ENCODE results near the gene LOC101059915. TPM values are rescaled to one million over a fixed set of nuclear protein-coding genes. Genes with fewer than 3 reads are reported as not detected.
"Not testable (repeated sequence)": the region's sequence is repeated elsewhere in the genome, so short reads cannot be mapped to it uniquely, and the experiment has no call there.

Gene LOC101059915

DNA sequence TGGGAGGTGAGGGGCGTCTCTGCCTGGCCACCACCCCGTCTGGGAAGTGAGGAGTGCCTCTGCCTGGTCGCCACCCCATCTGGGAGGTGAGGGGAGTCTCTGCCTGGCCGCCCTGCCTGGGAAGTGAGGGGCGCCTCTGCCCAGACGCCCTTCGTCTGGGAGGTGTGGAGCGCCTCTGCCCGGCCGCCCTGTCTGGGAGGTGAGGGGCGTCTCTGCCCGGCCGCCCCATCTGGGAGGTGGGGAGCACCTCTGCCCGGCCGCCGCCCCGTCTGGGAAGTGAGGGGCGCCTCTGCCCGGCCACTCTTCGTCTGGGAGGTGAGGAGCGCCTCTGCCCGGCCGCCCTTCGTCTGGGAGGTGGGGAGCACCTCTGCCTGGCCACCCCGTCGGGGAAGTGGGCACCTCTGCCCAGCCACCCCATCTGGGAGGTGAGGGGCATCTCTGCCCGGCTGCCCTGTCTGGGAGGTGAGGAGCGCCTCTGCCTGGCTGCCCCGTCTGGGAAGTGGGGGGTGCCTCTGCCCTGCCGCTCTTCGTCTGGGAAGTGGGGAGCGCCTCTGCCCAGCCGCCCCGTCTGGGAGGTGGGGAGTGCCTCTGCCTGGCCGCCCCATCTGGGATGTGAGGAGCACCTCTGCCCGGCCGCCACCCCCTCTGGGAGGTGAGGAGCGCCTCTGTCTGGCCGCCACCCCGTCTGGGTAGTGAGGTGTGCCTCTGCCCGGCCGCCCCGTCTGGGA is 8.9 kb downstream of the LOC101059915 start:
- not testable (repeated sequence) for DNase-seq

DNA sequence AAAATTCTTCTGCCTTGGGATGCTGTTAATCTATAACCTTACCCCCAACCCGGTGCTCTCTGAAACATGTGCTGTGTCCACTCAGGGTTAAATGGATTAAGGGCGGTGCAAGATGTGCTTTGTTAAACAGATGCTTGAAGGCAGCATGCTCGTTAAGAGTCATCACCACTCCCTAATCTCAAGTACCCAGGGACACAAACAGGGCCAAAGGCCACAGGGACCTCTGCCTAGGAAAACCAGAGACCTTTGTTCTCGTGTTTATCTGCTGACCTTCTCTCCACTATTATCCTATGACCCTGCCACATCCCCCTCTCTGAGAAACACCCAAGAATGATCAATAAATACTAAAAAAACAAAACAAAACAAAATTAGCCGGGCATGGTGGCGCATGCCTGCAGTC is 9.8 kb downstream of the LOC101059915 start:
- DNase-seq = not testable (repeated sequence)

DNA sequence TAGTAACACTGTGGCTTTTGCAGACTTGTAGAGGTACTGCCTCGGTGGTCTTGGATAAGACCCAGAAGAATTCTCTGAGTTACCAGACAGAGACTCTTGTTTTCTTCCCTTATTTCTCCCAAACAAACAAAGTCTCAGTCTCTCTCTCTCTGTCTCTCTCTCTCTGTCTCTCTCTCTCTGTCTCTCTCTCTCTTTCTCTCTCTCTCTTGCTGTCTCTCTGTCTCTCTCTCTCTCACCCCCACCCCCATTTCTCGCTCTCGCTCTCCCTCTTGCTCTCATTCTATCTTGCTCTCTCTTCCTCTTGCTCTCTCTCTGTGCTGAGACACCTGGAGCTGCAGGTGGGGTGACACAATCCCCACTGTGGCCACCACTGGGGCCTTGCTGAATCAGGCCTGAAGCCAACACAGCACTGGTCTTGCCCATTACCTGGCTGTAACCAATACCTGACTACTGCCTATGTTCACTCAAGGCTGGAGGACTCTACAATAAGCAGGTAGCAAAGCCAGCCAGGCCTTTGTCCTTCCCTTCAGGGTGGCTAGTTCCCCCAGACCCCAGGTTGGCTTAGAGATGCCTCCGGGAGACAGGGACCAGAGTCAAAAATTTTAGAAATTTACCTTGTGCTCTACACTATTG is 12.3 kb downstream of the LOC101059915 start:
- no peak for DNase-seq

DNA sequence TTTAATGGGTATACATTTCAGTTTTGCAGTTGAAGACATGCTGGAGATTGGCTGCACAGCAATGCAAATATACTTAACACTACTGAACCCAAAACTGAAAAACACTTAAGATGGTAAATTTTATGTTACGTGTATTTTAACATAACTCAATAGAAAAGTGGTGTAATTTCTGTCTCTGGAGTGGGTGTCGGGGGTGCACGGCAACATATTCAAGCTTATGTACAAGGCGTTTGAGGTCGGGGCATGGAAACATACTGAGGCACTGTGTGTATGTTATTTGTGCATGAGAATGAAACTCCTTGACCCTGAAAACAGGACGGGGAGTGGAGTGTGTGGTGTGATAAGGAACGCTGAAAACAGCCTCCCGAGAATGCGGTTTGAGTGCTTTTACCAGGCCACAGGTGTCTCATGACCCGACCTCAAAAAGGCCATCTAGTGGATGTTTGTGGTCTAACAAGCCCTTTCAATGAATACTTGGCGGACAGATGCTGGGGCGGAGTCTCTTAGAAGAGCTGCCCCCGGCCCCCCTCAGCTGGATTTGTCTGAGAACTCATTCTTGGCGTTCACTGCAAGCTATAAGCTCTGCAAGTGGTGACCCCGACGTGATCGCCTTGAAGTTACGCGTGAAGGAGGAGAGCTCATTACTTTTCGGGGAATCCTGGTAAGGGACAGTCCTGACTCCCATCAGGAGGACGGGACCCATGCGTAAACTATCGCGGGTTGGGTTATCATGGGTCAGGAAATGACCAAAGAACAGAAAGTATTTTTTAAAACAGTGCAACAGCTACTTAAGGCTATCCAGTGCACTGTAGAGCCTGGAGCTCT is 29.5 kb downstream of the LOC101059915 start:
- DNase-seq = not testable (repeated sequence)

DNA sequence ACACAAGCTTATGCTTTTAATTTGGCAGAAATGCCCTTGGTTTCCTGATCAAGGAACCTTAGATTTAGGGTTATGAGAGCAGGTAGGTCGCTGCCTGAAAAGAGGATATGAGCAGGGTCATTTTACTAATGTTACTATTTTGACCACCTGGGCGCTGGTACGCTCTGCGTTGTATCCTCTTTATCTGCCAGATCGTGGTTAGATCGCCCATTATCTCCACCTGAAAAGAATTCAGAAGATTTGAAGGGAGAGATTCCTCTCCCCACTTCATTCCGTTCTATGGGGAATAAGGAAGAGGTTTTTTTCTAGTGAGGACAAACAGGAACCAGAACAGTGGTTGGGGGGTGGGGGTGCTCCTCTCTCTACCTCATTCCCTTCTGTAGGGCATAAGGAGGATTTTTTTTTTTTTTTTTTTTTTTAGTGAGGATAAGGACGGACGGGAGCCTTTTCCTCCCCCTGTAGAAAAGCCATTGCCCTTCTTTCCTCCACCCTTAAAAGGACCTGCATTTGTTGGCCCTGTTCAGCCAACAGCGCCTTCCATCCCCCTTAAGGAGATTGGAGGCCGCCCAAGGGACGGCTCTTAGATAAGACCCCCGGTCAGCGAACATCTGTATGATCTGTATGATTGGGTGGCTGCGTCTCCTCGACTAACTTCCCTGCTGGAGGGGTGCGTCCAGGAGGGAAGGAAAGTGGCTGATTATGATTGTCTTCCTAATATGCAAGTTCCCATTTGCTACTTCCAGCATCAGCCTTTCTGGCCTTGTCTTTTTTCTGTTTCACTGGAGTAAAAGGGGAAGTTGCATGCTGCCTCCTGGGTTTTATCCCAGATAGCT is 30.3 kb downstream of the LOC101059915 start:
- not testable (repeated sequence) for DNase-seq

DNA sequence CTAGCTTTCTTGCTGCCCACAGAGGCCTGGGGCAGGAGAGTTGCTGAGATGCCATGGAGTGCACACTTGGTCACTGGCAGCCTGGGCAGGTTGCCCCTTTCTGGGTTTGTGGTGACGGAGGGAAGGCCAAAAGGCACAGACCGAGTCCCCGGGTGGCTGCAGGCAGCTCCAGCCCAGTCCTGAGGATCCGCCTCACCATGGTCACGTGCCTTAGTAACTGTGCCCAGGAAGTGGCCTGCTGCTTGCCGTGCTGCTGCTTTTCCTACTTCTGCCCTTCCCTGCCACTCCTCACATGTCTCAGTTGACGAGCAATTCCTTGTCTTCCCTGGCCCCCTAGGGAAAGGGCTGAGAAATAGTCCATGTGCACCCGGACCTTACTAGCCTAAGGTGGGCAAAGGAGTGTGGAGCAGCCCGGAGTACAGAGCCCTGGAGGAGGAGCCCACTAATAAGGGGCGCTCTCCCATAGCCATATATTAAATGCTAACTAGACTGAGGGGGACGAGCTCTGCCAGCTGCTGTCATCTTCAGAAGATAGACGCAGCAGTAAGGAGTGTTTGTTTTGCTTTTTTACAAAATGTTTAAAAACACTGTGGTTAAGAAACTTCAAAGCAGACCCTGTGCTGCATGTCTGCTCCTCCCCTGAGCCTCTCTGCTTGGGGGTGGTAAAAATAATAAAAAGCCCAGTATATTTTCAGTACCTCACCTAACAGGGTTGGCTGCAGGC is 31.1 kb downstream of the LOC101059915 start:
- not testable (repeated sequence) for DNase-seq

DNA sequence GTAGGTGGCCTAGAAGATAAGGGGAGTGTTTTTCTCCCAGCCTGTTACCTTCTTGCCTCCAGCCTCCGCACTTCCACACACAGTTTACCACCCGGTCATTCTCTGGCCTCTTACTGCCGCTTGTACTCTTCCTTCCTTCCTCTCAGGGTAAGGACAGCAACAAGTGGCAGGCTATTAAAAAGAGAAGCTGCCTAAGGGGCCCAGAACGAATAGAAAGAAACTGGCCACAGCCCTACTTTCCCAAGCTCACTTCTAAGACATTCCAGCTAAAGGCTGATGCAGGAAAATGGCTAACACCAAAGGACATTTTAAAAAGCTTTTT is 31.6 kb downstream of the LOC101059915 start:
- not testable (repeated sequence) for DNase-seq

DNA sequence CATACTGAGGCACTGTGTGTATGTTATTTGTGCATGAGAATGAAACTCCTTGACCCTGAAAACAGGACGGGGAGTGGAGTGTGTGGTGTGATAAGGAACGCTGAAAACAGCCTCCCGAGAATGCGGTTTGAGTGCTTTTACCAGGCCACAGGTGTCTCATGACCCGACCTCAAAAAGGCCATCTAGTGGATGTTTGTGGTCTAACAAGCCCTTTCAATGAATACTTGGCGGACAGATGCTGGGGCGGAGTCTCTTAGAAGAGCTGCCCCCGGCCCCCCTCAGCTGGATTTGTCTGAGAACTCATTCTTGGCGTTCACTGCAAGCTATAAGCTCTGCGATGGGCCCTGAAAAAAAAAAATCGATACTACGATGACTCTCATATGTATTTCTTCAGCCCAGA is 35.5 kb downstream of the LOC101059915 start:
- not testable (repeated sequence) for DNase-seq

DNA sequence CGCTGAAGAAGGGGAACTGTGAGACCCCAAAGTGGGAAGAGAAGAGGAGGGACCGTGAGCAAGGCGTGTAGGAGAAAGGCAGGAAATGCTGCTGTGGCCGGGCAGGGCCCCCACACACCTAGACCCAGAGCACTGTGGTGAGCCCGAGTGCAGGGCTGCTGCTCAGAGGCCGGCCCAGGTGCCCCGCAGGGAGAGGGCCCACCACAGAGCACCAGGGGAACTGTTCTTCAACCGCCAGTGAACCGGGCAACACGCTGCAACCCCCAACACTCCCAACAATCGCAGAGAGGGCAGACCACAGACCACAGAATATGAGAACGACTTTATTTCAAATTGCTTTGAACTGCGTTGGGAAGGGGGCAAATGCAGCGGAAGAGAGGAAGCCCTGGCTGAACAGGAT is 46.7 kb downstream of the LOC101059915 start:
- DNase-seq = not testable (repeated sequence)

DNA sequence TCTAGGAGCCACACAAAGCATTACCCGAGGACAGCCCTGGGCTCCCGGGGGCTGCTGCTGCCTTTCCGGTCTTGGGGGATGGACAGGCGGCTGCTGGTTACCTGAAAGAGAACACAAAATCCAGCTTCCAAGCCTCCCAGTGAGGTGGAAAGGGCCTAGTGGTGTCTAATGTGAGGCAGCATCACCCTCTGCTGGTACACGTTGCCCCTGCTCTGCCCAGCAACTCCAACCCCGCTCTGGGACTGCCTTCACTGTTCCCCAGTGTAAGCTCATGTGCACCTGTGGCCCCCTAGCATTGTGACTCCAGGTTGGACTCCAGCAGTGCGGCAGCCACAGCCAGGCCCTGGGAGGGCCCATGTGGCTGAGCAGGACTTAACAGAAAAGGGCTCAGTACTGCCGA is 48.2 kb downstream of the LOC101059915 start:
- DNase-seq = not testable (repeated sequence)

DNA sequence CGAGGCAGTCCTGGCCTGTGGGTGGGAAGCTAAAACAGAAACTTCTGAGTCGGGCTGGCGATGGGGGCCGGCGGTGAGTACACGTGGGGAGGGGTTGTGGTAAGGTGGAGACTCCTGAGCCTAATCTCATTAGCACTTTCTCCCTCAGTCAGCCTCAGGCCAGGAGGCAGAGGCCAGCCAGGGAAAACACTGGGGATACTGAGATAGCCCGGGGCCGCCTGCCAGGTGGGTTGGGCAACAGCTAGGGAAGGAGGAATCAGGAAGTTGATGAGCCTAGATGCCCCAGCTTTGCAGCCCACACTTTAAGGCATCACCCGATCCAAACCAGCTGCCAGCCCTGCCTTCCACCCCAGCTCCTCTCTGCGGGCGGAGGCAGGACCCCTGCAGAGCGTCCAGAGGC is 49.0 kb downstream of the LOC101059915 start:
- not testable (repeated sequence) for DNase-seq

DNA sequence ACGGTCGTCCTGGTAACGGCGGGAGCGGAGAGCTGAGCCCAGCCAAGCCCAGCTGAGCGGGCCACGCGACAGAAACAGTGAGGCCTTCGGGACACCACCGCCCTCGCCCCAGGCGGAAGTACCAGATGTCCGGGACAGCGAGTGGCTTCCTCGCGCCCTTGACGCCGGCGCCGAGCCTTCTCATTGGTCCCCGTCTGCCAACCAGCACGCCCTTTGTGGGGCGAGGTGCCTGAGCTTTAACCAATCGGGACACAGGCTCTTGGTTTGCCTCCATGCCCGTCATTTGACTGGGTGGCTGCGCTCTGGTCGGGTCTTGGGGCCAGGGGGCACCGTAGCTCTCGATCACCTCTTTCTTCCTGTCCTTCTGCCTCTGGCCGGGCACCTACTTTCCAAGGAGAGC is 50.8 kb downstream of the LOC101059915 start, which contains the start of gene CXorf49:
Gene CXorf49 (minus strand): TSS at position 101 of the 400 bp plus-strand sequence. CDS start 134 bp downstream, outside the sequence.
- not testable (repeated sequence) for DNase-seq

DNA sequence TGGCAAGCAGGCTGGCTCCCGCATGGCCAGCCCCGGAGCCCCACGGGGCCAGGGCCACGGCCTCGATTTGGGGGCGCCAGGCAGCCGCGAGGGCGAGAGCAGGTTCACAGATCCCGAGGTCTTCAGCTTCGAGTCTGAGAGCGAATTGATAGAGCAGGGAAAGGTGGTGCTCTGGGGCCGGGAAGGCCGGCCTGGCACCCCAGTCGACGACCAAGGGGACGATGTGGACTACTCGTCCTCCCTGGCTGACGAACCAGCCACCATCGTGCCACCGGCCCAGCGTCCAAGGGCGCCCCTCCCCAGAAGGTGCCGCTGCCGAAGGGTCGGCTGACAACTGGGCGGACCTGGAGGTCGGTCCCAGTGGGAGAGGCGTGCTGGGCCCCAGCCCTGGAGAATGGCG is 51.8 kb downstream of the LOC101059915 start:
- not testable (repeated sequence) for DNase-seq

DNA sequence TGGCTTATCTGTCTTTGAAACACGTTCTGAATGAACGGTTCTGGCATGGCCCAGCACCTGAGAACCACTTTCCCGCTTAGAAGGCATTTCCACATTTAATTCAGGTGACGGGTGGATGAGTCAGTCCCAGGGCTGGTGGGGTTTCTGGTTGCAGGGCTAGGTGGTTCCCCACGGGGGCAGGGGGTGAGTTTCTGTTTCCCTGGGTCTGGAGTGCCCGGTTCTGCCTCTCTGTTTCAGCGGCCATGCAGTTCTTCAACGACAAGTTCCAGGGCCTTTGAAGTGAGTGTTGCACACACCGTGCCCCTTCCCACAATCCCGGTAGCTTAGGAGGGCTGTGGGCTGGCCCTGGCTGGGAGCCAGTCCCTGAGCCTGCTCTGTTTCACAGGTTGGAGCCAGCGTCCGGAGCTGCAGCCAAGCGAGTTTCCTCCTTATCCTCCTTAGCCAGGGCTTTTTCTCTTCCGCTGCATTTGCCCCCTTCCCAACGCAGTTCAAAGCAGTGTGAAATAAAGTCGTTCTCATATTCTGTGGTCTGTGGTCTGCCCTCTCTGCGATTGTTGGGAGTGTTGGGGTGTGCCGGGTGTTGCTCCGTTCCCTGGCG is 53.0 kb downstream of the LOC101059915 start:
- not testable (repeated sequence) for DNase-seq

Small RNA genes within 50 kb of the gene (small RNA-seq; reads per million reads assigned to genes)
- gene BX276092.4 (ENCODE audit: low replicate concordance) = not detected

Other genes starting within 250 kb of the LOC101059915 start
- gene OGT, start 134.4 kb upstream of the LOC101059915 start, total RNA-seq = 194 TPM
- 3.2 TPM for gene GCNA, start 89.1 kb upstream of the LOC101059915 start, total RNA-seq
- 0.92 TPM for gene CXCR3, start 49.0 kb upstream of the LOC101059915 start, total RNA-seq
- not detected for gene CXorf49, start 50.7 kb downstream of the LOC101059915 start, total RNA-seq
- not detected for gene CXorf49B, start 95.8 kb downstream of the LOC101059915 start, total RNA-seq
- gene NHSL2, start 243.3 kb downstream of the LOC101059915 start, total RNA-seq = 10.2 TPM

Measured in tongue (tissue), 3 donors.